GM10847 (cell line): ENCODE measurements around the gene MAPK9.

Experiments
- POLR2A ChIP-seq: IDR thresholded peaks from 2 replicates; pipeline ENCODE4 v1.6.1; 2011; ENCODE audit not compliant: insufficient read length; ENCODE audit errors: extremely low read depth

Gene MAPK9

DNA sequence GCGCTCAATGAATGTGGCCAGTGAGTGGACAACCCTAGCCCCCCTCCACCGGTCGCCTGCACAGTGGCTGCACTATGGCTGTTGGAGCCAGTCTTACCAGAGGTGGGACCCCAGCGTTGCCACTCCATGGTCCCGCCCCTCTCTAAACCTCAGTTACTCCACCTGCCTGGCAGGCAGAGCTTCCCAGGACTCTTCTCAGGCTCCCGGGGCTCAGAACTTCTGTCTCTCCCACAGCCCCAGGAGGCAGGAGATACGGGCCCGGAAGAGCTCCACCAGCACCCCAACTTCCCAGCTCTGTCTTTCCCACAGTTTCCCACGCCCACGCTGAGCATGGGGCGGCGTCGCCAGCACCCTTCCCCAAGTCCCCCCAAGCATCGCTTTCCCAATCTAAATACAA lies 83.8 kb downstream of the MAPK9 start:
- no peak for TF ChIP-seq POLR2A

GRCh38 chr5:180207593-180207992 lies 84.3 kb downstream of the MAPK9 start:
- TF ChIP-seq POLR2A = no peak

DNA sequence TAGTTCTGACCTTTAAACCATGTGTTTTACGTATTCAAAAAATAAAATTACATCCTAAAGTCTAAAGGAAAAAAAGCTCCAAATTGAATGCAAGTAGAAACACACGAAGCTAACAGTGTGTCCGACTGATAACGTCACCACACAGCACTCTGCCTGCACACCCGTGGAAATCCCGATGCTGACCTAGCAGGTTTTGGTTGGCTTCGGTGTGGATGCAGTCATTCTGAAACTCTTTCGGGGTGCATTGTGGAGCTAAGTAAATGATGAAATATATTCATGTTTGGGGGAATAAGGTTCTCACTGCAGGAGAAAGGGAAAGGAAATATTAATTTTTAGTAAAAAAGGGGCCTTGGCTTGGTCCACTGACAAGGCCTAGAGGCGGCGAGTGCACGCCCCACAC lies 84.9 kb downstream of the MAPK9 start:
- no peak for TF ChIP-seq POLR2A

- TF ChIP-seq POLR2A = no peak
These were observed 86.0 kb downstream of the MAPK9 start for GRCh38 chr5:180205916-180206315.

GRCh38 chr5:180204276-180204819 lies 87.5 kb downstream of the MAPK9 start:
- TF ChIP-seq POLR2A = no peak

DNA sequence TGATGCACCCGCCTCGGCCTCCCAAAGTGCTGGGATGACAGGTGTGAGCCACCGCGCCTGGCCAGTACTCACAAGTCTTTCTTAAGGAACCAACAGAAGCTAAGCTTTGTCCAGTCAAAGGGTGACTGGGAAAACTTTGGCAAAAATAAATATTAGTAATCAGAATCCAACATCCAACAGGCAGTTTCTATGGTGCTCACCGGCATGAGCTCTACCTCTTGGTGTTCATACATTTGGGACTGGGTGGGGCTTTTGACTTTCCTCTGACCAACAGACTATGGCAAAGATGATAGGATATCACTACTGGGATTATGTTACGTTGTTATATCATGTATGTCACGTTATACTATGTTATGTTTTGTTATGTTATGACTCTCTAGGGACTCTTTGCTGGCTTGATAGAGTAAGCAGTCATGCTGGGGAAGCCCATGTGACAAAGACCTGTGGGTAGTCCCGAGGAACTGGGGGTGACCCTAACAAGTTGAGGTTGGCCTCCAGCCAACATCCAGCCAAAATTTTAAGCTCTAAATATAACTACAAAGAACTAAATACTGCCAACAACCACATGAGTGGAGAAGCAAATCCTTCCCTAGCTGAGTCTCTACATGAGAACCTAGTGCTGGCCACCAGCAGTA lies 88.8 kb downstream of the MAPK9 start:
- TF ChIP-seq POLR2A = no peak

GRCh38 chr5:180201051-180201987 lies 90.6 kb downstream of the MAPK9 start:
- TF ChIP-seq POLR2A = no peak

DNA sequence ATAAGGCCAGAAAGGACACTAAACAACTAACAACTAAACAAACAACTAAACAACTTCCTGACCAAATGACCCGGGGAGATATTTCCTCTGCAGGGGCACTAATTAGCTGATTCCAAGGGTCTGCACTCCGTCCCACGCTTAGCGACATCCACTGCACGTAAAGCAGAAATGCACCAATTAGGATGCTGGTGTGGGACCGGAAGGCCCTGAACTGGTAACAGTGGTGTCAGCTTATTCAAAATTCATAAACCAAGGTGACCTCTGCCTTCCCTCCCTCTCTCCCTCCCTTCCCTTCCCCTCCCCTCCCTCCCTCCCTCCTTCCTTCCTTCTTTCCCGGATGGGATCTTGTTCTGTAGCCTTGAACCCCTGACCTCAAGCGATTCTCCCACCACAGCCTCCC lies 92.5 kb downstream of the MAPK9 start:
- no peak for TF ChIP-seq POLR2A

DNA sequence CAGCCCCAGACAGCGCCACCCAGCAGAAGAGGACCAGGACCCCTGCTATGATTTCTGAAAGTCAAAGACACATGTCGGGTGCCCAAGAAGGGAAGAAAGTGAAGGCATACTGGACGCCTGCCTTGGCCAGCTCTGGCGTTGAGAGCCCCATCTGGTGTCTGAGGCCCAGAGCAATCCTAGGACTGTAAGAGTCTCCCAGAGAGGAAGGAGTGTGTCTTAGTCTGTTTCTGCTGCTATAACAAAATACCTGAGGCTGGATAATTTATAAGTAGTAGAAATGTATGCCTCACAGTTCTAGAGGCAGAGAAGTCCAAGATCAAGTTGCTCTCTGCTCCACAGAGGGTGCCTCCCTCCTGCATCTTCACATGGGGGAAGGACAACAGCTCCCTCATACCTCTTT lies 93.7 kb downstream of the MAPK9 start:
- no peak for TF ChIP-seq POLR2A

DNA sequence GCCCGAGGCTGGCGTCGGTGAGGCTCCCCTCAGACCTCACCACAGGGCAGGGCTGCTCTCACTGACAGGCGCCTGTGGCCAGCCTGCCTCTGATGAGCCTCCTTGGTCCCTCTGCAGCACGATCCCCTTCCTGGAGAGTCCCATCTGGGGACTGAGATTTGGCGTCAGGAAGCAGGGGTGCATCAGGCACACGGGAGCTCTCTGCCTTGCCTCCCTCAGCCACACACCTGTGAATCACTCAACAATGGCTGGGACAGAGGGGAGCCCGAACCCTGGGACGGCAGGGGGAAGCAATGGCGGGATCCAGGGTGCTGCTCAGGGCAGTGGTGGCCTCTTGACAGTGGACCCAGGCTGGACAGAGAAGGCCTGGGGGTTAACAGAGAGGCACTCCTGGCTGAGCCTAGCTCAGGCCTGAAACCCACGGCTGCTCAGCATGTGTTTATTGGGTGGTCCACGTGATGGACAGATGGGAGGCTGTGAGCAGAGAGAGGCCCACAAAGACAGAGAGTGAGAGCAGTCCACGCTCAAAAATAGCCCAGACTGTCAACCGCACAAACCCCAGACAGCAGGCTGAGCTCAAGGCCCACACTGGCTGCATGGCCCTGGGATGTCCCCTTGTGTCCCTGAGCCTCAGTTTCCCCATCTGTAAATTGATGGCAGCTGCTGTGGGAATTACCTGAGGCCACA lies 94.7 kb downstream of the MAPK9 start:
- TF ChIP-seq POLR2A = no peak

- TF ChIP-seq POLR2A = no peak
These were observed 97.2 kb downstream of the MAPK9 start for GRCh38 chr5:180194410-180195345.

DNA sequence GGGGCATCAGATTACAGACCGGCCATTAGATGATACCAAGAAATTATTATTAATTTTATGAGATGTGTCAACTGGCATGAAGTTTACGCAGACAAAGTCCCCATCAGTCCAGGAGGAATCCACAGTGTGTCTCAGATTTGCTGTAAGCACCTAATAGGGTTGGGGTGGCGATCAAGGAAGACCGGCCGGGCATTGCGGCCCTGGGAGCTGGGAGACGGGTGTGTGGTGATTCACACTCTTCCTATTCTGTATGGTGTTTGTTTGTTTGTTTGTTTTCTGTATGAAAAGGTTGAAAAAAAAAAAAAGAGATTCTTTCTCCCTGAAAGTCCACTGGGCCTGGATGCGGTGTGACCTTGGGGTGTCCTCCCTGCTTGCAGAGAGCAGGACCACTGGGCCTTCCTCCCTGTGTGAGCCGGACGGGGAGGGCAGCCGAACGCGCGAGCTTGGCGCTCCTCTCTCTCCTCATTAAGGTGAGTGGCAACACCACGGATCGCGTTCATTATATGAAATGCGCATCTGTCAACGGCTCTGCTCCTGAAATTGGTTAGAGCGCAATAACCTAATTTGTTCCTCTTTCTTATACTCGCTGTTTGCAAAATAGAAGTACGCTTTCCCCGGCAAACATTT lies 98.0 kb downstream of the MAPK9 start:
- no peak for TF ChIP-seq POLR2A

- TF ChIP-seq POLR2A = no peak
These were observed 100.2 kb downstream of the MAPK9 start for GRCh38 chr5:180191716-180192115.

GRCh38 chr5:180187767-180188166 lies 104.1 kb downstream of the MAPK9 start:
- no peak for TF ChIP-seq POLR2A
